ENCODE measurements around the gene MMS19.

The MMS19 gene

DNA sequence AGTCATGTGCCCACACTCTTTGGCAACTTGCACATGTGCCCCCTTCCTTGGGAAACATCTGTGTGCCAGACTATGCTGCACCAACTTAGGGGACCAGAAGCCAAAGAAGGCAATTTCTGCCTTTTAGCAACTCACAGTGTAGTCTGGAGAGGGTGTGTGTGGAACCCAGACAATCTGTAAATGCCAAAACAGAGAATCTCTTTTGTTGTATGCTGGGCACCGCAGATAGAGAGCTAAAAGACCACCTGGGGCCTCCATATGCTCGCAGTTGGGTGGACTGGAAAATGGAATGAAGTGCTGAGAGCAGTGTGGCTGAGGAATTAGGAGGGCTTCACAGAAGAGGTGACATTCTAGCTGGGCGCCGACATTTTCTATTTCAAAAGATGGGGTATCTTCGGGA, 26.9 kb upstream of the MMS19 start:
- no peak for DNase-seq (ENCODE audit: low spot score)

DNA sequence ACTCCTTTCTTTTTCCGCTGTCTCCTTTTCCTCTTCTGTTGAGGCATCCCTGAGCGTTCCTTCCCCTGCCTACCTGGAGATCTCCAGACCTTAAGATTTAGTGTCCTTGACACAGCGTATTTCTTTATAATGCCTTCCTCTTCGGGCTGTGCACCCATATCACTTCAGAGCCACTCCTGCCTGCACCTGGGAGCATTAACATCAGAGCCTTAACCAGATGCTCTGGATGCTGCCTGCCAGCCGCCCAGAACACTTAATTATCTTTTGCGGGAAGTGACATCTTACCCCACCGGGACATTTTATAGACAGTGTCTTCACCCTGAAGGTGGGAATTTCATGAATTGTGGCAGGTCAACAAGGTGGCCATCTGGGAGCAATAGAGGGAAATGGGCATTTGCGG, 24.7 kb upstream of the MMS19 start:
- DNase-seq (ENCODE audit: low spot score): no peak

DNA sequence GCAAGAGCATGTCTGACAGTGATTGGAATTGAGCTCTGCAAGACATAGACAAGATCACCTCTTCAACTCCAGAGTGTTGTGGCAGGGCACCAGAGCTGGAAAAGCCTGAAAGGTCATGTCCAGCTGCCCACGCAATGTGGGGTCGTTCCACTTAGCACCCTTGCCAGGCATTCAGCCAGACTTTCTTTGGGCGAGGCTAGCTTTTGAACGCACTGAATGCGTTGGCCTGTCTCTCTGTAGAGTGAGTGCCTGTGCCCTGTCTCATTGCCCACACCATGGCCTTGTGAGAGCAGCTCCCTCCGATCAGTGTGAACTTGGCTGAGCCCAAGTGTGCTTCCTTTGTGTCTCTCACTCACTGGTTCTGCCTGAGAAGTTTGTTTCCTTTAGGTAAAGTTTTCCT, 23.8 kb upstream of the MMS19 start:
- no peak for DNase-seq (ENCODE audit: low spot score)

DNA sequence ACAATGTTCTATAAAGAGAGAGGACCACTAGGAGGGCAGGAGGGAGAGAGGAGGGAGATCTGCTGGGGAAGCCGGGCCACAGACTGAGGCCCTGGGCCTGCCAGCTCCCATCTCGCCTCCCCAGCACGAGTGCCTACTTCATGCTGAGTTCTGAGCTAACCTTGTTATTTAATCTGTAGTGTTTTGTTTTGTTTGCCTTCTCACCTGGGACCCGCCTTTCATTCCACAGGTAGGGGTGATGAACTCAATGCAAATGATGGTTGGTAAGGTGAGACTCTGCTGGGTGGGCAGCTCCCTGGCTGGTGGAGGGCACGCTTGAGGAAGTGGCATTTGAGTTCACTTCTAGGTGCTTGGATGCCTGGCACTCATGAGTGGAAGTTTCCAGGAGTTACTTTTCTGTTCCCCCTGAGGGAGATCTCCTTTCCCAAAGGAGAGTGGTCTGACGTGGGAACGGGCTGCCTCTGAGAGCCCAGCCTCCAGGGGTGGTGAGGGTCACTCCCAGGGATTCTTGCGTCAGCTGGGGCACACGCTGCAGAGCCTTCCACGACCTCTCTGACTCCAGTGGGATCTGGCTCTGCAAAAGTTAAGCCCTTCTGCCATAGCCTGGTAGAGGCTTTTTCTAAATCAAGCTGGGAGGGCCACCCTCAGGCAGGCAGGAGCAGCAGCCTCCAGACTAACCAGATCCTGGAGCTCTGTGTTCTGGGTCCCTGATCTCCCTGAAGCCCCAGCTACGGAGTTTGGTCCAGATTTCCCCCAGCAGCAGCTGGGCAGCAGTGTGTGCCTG, 22.9 kb upstream of the MMS19 start:
- DNase-seq (ENCODE audit: low spot score): no peak

DNA sequence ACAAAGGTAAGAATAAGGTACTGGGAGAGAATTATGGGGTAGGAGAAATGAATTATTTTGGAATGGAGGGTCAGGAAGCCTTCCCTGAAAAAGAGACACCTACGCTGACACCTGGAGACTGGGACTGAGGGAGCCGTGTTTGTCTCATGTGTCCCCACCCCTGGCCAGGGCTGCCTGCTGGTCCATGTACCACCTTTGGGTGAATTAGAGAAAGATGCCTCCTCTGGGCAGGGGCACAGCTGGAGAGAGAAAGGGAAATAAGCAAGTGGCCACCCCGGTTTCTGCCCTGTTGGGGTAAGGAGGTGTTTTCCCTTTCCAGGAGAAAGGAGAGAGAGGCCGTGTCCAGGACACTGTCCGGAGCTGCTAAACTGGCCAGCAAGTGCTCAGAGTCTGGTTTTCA, 22.3 kb upstream of the MMS19 start:
- no peak for DNase-seq (ENCODE audit: low spot score)

DNA sequence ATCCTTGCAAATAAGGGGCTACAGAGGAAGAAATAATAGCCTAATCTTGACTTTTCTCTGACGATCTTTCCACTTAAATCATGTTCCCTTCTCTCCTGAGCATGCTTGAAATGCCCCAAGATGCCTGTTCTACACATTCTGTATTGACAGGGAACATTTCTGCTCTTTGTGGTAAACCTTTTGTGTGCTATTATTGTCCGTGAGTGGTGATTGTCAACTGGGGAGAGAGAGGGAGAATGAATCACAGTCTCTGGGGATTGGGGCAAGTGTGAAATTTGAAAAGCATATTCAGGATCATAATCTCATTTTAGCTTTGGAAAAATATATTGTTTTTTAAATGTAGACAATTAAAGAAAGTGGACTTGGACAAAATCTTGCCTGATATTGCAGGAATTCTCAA, 21.1 kb upstream of the MMS19 start:
- no peak for DNase-seq (ENCODE audit: low spot score)

DNA sequence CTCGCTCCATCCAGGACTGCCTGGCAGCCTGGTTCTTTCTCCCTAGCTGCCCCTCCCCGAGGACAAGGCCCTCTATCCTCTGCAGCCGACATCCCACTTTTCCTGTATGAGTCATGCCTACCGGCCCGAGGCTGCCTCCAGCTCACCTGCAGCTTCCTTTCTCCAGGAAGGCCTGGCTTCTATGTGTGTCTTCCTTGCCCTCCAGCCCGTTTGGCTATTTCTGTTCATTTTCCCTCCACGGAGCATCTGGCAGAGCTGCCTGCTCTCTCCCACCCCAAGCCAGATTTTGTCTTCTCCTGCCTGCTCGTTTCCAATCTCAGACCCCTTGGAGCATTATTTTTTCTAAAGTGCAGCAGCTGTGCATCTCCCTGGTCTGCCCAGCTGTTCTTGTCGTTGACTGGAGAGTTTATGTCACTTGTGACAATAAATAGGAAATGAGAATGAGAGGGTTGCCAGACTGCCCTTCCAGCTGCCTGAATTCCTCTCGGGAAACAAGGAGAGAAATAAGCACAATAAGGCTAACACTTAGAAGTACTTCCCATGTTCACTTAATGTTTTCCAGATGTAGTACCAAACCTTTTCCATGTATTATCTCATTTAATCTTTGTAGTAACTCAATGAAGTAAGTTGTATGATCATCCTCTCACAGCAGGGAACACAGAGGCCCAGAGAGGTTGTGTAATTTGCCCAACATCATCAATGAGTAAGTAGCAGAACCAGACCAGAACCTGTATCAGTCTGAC, 20.2 kb upstream of the MMS19 start:
- DNase-seq (ENCODE audit: low spot score): no peak

DNA sequence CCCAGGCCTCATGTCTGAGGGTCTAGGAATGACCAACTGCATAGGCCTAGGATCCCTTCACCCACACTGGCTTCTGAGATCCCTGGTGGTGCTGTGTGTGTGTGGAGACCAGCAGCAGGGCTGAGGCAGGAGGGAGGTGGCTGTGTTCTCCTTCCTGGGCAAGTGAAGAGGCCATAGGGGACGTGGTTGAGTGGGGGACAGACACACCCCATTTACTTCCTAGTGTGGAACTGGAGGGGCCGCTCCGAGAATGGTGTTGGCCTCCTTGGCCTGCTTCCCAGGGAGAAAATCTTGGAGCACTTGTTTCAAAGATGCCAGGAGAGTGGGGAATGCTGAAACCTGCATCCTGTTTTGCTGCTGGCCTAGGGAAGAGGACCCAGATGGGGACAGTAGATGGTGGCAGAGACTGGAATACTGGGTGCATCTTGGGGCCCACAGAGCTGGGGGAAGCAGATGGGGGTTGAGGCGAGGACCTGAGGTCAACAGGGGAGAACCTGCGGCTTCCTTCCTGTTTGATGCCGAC, 19.6 kb upstream of the MMS19 start:
- no peak for DNase-seq (ENCODE audit: low spot score)

DNA sequence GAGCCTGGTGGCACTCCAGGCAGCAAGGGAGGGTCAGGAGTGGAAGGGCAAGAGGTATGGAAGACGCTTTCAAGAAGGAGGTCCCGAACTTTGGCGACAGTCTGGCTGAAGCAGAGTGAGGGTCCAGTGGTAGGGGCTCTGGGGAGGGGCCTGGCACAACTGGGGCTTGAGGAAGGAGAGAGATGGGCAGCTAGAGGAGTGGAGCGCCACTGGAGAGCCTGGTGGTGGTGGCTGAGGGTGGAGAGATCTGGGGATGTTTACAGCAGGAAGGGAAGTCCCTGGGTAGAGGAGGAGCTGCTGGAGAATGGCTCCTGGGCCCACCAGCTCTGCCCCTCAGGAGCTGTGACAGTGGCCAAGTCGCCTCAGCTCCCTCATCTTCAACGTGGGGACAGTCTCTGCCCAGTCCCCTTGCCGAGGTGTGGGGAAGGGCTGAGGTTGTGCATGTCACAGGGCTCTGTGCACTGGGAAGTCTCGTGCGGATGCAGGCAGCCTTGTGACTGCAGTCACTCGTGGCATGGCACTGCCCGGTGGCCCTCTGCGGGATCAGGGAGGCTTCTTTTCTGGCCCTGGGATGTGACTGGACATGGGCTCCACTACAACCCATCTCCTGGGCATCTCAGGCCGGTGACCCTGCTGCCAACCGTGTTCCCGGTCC, 19.0 kb upstream of the MMS19 start:
- no peak for DNase-seq (ENCODE audit: low spot score)

DNA sequence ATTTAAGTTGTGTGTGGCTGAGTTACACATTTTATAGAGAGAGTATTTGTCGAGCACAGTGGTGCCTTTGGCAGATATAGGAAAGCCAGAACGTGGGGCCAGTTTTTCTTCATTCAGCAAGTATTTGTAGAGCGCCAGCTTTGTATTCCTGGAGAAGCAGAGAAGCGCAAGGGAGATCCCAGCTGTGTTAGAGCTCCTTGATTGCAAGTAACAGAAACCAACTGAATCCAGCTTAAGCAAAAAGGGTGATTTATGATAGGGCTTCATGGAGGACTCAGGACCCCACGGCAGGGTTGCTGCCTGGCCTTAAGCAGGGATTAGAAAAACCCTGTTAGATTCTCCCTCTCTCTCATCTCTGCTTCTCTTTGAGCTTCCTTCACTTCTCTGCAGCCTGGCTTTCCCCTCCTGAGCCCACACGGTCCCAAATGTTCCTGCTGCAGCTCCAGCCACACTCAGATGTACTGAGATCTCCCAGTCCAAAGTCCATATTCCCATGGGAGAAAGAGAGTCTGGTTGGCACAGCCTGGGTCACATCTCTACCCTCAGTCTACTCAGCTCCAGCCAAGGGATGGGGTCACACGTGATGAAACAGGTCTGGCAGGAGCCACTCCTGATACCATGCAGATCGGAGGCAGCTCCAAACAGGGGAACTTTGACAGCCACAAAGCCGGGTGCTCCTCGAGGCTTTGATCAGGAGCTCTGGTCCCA, 17.2 kb upstream of the MMS19 start:
- no peak for DNase-seq (ENCODE audit: low spot score)

DNA sequence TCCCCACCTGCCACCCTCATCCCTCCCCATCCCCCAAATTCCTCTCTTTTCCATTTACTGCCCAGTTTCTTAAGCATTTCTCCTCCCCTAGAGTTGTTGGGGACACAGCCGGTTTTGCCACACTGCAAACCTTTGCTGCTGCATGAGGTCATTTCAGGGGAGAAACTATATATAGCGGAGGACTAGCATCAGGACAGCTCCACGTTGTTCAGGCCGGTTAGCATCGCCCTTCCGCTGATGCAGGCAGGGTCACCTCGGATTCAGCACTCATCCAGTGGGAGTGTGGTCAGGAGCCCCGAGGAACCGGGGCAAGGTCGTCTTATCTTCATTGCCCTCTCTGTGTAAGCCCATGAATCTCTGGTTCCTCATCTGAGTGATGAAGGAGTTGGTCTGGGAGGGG, 16.1 kb upstream of the MMS19 start:
- DNase-seq (ENCODE audit: low spot score): no peak

DNA sequence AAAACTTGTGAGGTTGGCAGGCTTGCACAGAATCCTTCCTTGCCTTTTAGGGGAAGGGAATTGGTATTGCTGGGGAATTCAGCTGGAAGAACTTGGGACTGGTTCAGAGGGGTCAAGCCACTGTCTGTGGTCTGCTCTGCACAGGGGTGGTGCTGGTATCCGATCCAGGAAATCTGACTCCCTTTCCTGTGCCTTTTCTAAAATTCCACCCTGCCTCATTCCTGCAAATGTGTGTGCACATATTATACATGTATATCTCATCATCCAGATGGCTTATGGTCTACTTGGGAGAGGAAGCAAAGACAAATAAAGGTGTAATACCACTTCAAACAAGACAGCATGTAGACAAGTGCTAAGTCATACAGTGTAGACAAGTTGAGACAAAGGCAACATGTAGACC, 14.8 kb upstream of the MMS19 start:
- DNase-seq (ENCODE audit: low spot score): no peak

DNA sequence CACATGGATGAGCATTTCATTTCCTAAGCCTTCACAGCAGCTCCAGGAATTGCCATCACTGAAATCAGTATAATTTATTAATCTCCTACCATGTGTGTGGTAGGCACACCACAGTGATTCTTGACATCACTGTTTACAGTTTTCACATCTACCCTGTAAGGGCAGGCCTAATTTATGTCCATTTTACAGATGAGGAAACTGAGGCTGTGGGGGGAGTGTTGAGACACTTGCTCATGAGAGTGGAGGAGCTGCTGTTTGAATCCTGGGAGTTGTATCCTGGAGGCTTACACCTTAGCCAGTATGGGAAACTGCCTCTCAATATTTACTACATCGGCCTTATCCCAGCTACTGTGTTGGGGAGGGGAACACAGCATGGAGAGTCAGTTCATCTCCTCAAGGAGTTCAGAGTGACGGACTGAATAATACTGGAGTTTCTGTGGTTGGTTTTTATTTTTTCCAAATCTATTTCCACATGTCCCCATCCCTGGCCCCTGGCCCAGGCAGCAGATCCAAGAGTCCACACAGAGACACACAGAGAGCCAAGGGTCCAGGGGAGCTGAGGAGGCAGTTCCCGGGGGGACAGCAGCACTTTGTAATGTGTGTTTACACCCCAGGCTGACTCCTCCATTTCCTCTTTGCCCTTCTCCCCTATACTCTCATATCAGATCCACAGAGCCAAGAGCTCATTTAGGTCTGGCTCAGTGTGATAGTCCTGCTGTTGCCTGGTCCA, 13.7 kb upstream of the MMS19 start:
- no peak for DNase-seq (ENCODE audit: low spot score)

DNA sequence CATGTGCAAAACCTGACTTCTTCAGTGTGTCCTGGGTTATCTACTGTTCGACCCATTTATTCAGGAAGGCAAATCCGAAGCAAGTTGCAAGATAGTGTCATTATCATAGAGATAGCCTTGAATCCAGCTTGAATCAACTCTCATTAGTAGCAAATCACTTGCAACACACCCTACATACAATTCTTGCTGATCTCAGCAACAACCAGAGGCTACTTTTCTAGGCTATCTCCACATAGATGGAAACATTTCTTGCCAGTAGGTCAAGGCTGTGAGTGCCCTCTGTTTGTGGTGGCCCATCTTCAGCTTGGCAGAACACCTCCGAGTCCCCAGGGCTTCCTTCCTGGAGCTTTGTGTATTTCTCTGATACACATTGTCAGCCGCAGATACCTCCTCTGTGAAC, 12.5 kb upstream of the MMS19 start:
- DNase-seq (ENCODE audit: low spot score): no peak

DNA sequence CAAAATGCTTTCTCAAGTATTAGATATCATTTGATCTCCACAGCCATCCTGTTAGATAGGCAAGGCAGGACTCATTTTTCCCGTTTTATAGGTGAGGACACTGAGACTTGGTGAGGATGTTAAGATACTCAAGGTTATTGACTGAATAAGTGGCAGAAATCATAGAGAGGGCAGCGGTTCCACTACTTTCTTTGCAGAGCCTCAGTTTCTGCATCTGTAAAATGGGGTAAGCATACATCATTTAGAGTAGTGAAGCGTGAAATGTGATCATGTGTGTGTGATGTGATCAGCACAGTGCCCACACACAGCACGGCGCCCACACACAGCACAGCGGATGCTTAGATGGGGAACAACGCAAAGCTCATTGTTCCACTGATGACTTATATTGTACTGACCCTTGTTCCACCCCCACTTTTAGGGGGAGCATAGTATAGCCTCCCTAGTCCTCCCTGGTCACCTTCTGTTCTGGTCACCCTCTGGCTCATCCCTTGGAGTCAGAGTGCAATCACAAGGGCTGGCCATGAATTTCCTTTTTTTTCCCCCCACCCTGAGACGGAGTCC, 11.0 kb upstream of the MMS19 start:
- DNase-seq (ENCODE audit: low spot score): no peak

DNA sequence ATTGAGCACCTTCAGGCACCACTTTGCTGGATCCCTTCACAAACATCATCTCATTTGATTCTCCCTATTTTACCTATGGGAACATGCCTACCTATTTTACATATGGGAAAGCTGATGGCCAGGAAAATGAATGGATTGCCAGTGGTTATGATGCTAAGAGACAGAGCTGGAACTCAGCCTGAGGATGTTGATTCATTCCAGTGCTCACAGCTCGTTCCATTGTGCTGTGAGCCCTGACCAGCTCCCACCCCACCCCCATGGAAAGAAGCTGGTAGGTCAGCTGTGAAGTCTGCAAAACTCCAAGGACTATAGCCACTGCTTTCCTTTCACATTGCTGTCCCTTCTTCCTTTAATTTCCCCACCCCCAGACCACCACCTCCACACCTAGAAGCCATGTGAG, 10.1 kb upstream of the MMS19 start:
- DNase-seq (ENCODE audit: low spot score): no peak

DNA sequence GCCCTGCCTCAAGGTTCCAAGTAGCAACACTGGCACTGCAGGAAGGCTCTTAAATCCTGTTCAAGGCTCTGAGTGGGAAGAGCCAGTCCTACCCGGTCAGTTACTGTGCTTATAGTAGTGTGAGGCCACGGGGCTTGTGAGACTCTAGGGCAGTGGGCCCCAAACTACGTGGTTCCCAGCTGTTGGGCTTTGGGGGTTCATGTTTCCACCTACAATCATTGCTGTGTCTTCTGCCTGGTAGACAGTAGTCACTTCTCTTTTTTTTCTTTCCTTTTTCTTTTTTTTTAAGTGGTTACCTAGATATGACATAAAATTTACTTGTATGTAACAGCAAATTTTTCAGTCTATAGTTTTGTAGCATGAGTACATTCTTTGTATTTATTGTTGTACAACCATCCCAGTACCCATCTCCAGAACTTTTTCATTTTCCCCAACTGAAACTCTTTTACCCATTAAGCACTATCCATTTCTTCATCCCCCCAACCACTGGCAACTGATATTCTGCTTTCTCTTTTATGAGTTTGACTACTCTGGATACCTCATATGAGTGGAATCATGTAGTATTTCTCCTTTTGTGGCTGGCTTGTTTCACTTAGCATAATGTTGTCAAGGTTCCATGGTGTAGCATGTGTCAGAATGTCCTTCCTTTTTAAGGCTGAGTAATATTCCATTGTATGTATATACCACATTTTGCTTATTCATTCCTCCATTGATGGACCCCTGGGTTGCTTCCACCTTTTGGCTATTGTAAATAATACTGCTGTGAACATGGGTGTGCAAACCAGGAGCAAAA, 8.2 kb upstream of the MMS19 start:
- DNase-seq (ENCODE audit: low spot score): no peak

DNA sequence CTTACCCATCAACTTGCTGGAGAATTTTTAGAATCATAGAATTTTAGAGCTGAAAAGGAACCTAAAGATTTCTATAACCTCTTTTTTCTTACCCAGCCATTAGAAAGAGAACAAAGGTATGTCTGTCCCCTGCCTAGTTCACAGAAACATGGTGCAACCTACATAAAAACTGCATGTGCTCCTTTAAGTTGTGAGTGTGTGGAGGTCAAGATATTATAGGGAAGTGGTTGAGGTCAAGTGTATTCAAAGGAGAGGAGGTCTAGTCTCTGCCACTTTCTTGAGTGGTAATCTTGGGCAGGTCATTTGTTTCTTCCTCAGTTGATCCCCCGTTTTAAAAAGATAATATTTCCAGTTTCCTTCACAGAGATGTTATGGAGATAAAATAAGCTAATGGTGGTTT, 6.9 kb upstream of the MMS19 start:
- no peak for DNase-seq (ENCODE audit: low spot score)

DNA sequence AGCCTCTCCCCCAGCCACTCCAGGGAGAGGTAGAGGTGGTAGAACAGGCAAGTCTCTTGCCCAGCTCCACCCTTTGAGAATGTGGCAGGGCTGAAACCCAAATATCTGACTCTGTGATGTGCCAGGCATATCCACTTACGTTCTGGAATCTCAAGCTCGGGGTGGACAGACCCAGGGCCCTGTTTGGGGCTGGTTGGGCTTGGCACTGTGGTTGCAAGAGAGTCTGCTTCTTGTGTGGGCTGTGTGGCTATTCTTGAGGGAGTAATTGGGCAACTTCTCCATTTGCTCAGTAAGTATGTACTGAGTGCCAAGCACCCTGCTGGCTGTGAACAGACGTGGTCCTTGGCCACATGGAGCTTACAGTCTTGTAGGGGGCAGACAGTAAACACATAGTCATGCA, 5.2 kb upstream of the MMS19 start:
- no peak for DNase-seq (ENCODE audit: low spot score)

DNA sequence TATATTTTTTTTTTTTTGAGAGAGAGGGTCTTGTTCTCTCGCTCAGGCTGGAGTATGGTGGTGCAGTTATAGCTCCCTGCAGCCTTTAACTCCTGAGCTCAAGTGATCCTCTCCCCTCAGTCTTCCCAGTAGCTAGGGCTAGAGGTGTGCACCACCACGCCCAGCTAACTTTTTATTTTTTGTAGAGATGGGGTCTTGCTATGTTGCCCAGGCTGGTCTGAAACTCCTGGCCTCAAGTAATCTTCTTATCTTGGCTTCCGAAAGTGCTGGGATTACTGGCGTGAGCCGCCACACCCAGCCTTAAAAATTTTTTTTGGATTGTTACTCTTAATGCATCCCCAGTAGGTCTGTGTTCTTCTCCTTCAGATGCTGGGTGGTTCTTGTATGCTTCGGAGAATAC, 4.7 kb upstream of the MMS19 start:
- DNase-seq (ENCODE audit: low spot score): no peak

DNA sequence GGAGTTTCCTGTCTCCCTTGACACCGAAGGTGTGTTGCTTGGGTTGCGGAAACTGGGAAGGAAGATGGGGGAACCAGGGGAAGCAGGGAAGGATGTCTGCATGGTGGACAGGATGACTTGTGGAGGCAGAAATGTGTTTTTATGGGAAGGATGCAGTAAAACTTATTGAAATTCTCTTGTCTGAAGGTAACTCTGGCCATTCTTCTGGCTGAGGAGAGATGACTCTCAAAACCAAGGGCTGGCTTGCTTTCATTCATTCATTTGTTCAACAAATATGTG, 2.0 kb upstream of the MMS19 start:
- no peak for DNase-seq (ENCODE audit: low spot score)
